Mesangial cell (primary cell): ENCODE measurements around the gene AR. TPM values are rescaled to one million over a fixed set of nuclear protein-coding genes. Genes with fewer than 3 reads are reported as not detected.

Experiments
- total RNA-seq: library from RNA; depleted of rRNA; stranded (reverse); fragments of >200 nt; gene quantifications from 2 replicates; pipeline ENCODE4 v1.2.3, GENCODE V29; 2015

The AR gene, protein sequence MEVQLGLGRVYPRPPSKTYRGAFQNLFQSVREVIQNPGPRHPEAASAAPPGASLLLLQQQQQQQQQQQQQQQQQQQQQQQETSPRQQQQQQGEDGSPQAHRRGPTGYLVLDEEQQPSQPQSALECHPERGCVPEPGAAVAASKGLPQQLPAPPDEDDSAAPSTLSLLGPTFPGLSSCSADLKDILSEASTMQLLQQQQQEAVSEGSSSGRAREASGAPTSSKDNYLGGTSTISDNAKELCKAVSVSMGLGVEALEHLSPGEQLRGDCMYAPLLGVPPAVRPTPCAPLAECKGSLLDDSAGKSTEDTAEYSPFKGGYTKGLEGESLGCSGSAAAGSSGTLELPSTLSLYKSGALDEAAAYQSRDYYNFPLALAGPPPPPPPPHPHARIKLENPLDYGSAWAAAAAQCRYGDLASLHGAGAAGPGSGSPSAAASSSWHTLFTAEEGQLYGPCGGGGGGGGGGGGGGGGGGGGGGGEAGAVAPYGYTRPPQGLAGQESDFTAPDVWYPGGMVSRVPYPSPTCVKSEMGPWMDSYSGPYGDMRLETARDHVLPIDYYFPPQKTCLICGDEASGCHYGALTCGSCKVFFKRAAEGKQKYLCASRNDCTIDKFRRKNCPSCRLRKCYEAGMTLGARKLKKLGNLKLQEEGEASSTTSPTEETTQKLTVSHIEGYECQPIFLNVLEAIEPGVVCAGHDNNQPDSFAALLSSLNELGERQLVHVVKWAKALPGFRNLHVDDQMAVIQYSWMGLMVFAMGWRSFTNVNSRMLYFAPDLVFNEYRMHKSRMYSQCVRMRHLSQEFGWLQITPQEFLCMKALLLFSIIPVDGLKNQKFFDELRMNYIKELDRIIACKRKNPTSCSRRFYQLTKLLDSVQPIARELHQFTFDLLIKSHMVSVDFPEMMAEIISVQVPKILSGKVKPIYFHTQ
- 0.16 and 0.25 TPM in 2 replicates for total RNA-seq

DNA sequence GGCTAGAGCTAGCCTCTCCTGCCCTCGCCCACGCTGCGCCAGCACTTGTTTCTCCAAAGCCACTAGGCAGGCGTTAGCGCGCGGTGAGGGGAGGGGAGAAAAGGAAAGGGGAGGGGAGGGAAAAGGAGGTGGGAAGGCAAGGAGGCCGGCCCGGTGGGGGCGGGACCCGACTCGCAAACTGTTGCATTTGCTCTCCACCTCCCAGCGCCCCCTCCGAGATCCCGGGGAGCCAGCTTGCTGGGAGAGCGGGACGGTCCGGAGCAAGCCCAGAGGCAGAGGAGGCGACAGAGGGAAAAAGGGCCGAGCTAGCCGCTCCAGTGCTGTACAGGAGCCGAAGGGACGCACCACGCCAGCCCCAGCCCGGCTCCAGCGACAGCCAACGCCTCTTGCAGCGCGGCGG is at the start of gene AR:
AR (plus strand) TSS at position 204 of the 400 bp plus-strand sequence. CDS start 1,126 bp downstream, outside the sequence.

